Upper lobe of left lung (tissue), 6 donors: ENCODE measurements around the gene DUSP8. TPM values are rescaled to one million over a fixed set of nuclear protein-coding genes. Genes with fewer than 3 reads are reported as not detected.
"Not testable (repeated sequence)": the region's sequence is repeated elsewhere in the genome, so short reads cannot be mapped to it uniquely, and the experiment has no call there.

Experiments used
- ATAC-seq, 2 donors: fragments of 200-7000 bp; cut with Tn5 transposase; one replicate each; pipeline ENCODE4 v1.9.1; 2022; ENCODE audit warnings: mild to moderate bottlenecking in 2 of 2, moderate library complexity in 2 of 2; ENCODE audit not compliant: low FRiP score in 2 of 2
- DNase-seq, 2 donors: peaks; one replicate each; pipeline ENCODE4 v3.0.0-alpha.2; 2019 to 2020
- H3K27ac ChIP-seq, 4 donors: fragments of 200-600 bp; sonication (generic); one replicate each; pipeline ENCODE4 v1.5.1; 2016 to 2019
- H3K27me3 ChIP-seq, 4 donors: fragments of 200-600 bp; sonication (generic); one replicate each; pipeline ENCODE4 v1.5.1; 2017 to 2019
- H3K36me3 ChIP-seq, 4 donors: fragments of 200-600 bp; sonication (generic); one replicate each; pipeline ENCODE4 v1.5.1; 2016 to 2019
- H3K4me1 ChIP-seq, 4 donors: fragments of 200-600 bp; sonication (generic); one replicate each; pipeline ENCODE4 v1.5.1; 2018 to 2019
- H3K4me3 ChIP-seq, 4 donors: fragments of 200-600 bp; sonication (generic); one replicate each; pipeline ENCODE4 v1.5.1; 2017 to 2019; ENCODE audit warnings: mild to moderate bottlenecking in 2 of 4, moderate library complexity in 1 of 4
- H3K9me3 ChIP-seq, 4 donors: fragments of 200-600 bp; sonication (generic); one replicate each; pipeline ENCODE4 v1.5.1; 2018 to 2019
- CTCF ChIP-seq, 6 experiments: fragments of 450-650 bp in 4 of 6; fragments of 200-600 bp in 2 of 6; sonication (generic) in 2 of 6; IDR thresholded peaks; one replicate each; pipeline ENCODE4 v1.5.1; 2016 to 2019; ENCODE audit warnings: antibody characterized with exemption in 6 of 6
- EP300 ChIP-seq, 4 donors: sonication (generic); formaldehyde crosslinking; IDR thresholded peaks; one replicate each; pipeline ENCODE4 v1.5.1; 2017; ENCODE audit warnings: antibody characterized with exemption in 4 of 4, control low read depth in 2 of 4
- POLR2A ChIP-seq, 4 donors: fragments of 450-650 bp; IDR thresholded peaks; one replicate each; pipeline ENCODE4 v1.5.1; 2016 to 2017; ENCODE audit warnings: antibody characterized with exemption in 4 of 4, mild to moderate bottlenecking in 2 of 4
- POLR2AphosphoS5 ChIP-seq, 2 donors: sonication (generic); formaldehyde crosslinking; IDR thresholded peaks; one replicate each; pipeline ENCODE4 v1.5.1; 2017; ENCODE audit warnings: antibody characterized with exemption in 2 of 2
- WGBS, 2 donors: methylation state at CpG; one replicate each; pipeline ENCODE4 v1.1.5; 2017 to 2018; 5-methylcytosine and 5-hydroxymethylcytosine counted together
- total RNA-seq, 6 donors: library from RNA; depleted of rRNA in 4 of 6; stranded (reverse); fragments of >200 nt in 4 of 6; gene quantifications; one replicate each; pipeline versions ENCODE4 v1.1.0 to v1.2.1, GENCODE V29; 2016 to 2021
- donor health status: DM: no; HTN: no; CAD: no; lungs with moderate emphysema.
- donor health status: DM: no; HTN: yes; CAD: no; lungs with severe emphysema.

Gene DUSP8, protein sequence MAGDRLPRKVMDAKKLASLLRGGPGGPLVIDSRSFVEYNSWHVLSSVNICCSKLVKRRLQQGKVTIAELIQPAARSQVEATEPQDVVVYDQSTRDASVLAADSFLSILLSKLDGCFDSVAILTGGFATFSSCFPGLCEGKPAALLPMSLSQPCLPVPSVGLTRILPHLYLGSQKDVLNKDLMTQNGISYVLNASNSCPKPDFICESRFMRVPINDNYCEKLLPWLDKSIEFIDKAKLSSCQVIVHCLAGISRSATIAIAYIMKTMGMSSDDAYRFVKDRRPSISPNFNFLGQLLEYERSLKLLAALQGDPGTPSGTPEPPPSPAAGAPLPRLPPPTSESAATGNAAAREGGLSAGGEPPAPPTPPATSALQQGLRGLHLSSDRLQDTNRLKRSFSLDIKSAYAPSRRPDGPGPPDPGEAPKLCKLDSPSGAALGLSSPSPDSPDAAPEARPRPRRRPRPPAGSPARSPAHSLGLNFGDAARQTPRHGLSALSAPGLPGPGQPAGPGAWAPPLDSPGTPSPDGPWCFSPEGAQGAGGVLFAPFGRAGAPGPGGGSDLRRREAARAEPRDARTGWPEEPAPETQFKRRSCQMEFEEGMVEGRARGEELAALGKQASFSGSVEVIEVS
- 10 to 100 TPM in 5 of 6 donors, 1 to 10 TPM in 1; 5.2 to 19.3 (median 13.5) TPM for total RNA-seq

GRCh38 chr11:1572197-1573076 lies at the start of gene DUSP8:
TSS of gene DUSP8 (minus strand) at chr11:1572271. CDS start at chr11:1565826, 6,445 bp downstream.
- Histone ChIP-seq H3K27me3 (peaks cover 0 to 20% (median 6%) of the 10 kb centered on the region in 4 donors), H3K4me1 (peaks cover 30 to 58% (median 36%) of the 10 kb centered on the region in 4 donors), H3K36me3 (no peaks in the 10 kb centered on the region), H3K4me3 (peak within 1 kb of the TSS; percentile 58 to 76 (median 66)), H3K9me3 (no peaks in the 10 kb centered on the region), H3K27ac (peak within 1 kb of the TSS; percentile 75 to 90 (median 82))
- ATAC-seq (peak; percentile 48 to 83), DNase-seq (peak; percentile 85 to 98)
- TF ChIP-seq EP300 (IDR thresholded peaks at IDR 0.05) (no peak), POLR2AphosphoS5 (IDR thresholded peaks at IDR 0.05) (peak in 1 of 2 donors; percentile 34), CTCF (IDR thresholded peaks at IDR 0.05) (no peak), POLR2A (IDR thresholded peaks at IDR 0.05) (peak in 1 of 4 donors; percentile 45)
- WGBS, 2 donors = 0% methylated on average over 22 of the region's 124 CpGs; no CpG with 5 or more reads in 1 of the 2 donors

DNA sequence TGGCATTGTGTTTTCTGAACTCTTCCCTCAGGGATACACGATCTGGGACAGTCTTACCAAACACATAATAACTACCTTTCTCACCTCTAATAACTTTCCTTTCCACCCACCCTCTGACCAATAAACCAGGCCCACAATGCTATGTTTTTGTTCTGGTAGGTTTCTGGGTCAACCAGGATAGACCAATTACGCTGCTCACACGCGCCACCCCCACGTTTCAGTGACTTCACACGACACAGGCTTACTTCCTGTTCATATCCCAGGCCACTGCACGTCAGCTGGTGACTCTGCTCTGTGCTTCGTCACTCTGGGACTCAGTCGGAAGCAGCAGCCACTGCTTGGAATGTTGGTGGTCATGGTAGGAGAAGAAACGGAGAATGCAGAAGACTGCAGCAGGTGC lies 47.4 kb upstream of the DUSP8 start:
- ATAC-seq (no peak), DNase-seq (no peak)
- no peak overlapping the region for H3K27ac ChIP-seq
- H3K4me1 ChIP-seq = no peaks in the 10 kb centered on the region
- 33 to 39% methylated on average over 10 of the region's 10 CpGs for WGBS, 2 donors
- H3K9me3 ChIP-seq = no peaks in the 10 kb centered on the region
- no peak overlapping the region for H3K4me3 ChIP-seq
- no peaks in the 10 kb centered on the region for H3K36me3 ChIP-seq
- TF ChIP-seq CTCF (IDR thresholded peaks at IDR 0.05) (no peak), EP300 (IDR thresholded peaks at IDR 0.05) (no peak), POLR2A (IDR thresholded peaks at IDR 0.05) (no peak), POLR2AphosphoS5 (IDR thresholded peaks at IDR 0.05) (no peak)
- no peaks in the 10 kb centered on the region for H3K27me3 ChIP-seq

- no peak for TF ChIP-seq EP300 (IDR thresholded peaks at IDR 0.05)
- no peak for TF ChIP-seq POLR2AphosphoS5 (IDR thresholded peaks at IDR 0.05)
- TF ChIP-seq CTCF (IDR thresholded peaks at IDR 0.05) = no peak
- no peak for TF ChIP-seq POLR2A (IDR thresholded peaks at IDR 0.05)
- Histone ChIP-seq H3K27me3 (no peaks in the 10 kb centered on the region), H3K36me3 (no peaks in the 10 kb centered on the region), H3K4me1 (no peaks in the 10 kb centered on the region), H3K9me3 (no peaks in the 10 kb centered on the region), H3K27ac (no peak overlapping the region), H3K4me3 (no peak overlapping the region)
- WGBS, 2 donors = 87 to 89% methylated on average over 9 to 10 of the region's 10 CpGs
- ATAC-seq (no peak), DNase-seq (no peak)
These were observed 46.2 kb upstream of the DUSP8 start for GRCh38 chr11:1618231-1618630.

- DNase-seq = no peak
- no peaks in the 10 kb centered on the region for H3K9me3 ChIP-seq
- ATAC-seq = no peak
- H3K36me3 ChIP-seq = no peaks in the 10 kb centered on the region
- WGBS, 2 donors = 74 to 83% methylated on average over 4 of the region's 4 CpGs
- H3K27ac ChIP-seq = no peak within 1 kb of the TSS
- no peak for TF ChIP-seq POLR2A (IDR thresholded peaks at IDR 0.05)
- no peak for TF ChIP-seq EP300 (IDR thresholded peaks at IDR 0.05)
- no peak for TF ChIP-seq POLR2AphosphoS5 (IDR thresholded peaks at IDR 0.05)
- TF ChIP-seq CTCF (IDR thresholded peaks at IDR 0.05) = no peak
- no peaks in the 10 kb centered on the region for H3K4me1 ChIP-seq
- H3K4me3 ChIP-seq = no peak within 1 kb of the TSS
- no peaks in the 10 kb centered on the region for H3K27me3 ChIP-seq
These were observed 36.3 kb upstream of the DUSP8 start, which contains the start of gene KRTAP5-3 for GRCh38 chr11:1608363-1608762. TSS of gene KRTAP5-3 (minus strand) at chr11:1608463. CDS start at chr11:1608385, 78 bp downstream.

GRCh38 chr11:1607901-1608300 lies 35.8 kb upstream of the DUSP8 start:
- H3K27me3 ChIP-seq, H3K4me3 ChIP-seq, H3K9me3 ChIP-seq, H3K4me1 ChIP-seq, H3K27ac ChIP-seq, DNase-seq, ATAC-seq, H3K36me3 ChIP-seq: not testable (repeated sequence)
- 49% methylated on average over 3 of the region's 5 CpGs; no CpG with 5 or more reads in 1 of the 2 donors for WGBS, 2 donors

DNA sequence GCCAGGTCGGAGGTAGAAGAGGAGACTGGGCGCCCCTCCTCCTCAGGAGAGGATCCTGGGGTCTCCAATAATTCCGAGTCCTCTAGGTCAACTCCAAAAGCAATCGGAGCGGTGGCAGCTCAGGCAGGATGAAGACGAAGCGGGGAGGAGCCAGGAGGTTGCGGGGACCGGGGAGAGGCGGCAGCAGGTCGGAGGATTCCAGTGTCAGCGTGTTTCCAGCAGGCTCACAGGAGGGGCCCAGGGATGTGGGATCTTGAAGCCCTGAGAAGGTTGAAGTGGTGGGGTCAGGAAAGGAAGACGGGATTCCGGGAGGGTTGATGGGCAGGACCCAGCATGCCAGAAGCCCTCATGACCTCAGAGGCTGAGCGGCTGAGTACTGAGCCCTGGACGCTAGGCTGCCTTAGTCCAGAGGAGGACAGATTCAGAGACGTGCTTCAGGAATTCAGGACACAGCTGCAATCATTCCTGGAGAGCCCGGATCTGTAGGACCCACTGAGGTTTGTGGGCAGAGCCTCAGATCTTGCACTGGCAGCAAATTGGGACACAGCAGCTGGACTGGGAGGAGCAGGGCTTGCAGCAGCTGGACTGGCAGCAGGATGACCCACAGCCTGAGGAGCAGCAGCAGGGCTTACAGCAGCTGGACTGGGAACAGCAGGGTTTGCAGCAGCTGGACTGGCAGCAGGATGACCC lies 35.2 kb upstream of the DUSP8 start:
- H3K9me3 ChIP-seq, H3K4me1 ChIP-seq, H3K27me3 ChIP-seq, DNase-seq, H3K4me3 ChIP-seq, H3K27ac ChIP-seq, H3K36me3 ChIP-seq: not testable (repeated sequence)
- WGBS, 2 donors = 51 to 54% methylated on average over 16 to 18 of the region's 18 CpGs
- peak in 1 of 2 donors; percentile 12 for ATAC-seq

GRCh38 chr11:1605923-1606322 lies 33.9 kb upstream of the DUSP8 start:
- 83 to 91% methylated on average over 12 to 13 of the region's 13 CpGs for WGBS, 2 donors
- not testable (repeated sequence) for H3K4me1 ChIP-seq, DNase-seq, ATAC-seq, H3K27me3 ChIP-seq, H3K27ac ChIP-seq, H3K36me3 ChIP-seq, H3K4me3 ChIP-seq, H3K9me3 ChIP-seq
